Measurements from ENCODE around the gene NCAPD2. TPM values are rescaled to one million over a fixed set of nuclear protein-coding genes. Genes with fewer than 3 reads are reported as not detected.

Gene NCAPD2
- total and polyA plus RNA-seq, 12 donors: 5.4 to 18.8 (median 12.2) TPM

DNA sequence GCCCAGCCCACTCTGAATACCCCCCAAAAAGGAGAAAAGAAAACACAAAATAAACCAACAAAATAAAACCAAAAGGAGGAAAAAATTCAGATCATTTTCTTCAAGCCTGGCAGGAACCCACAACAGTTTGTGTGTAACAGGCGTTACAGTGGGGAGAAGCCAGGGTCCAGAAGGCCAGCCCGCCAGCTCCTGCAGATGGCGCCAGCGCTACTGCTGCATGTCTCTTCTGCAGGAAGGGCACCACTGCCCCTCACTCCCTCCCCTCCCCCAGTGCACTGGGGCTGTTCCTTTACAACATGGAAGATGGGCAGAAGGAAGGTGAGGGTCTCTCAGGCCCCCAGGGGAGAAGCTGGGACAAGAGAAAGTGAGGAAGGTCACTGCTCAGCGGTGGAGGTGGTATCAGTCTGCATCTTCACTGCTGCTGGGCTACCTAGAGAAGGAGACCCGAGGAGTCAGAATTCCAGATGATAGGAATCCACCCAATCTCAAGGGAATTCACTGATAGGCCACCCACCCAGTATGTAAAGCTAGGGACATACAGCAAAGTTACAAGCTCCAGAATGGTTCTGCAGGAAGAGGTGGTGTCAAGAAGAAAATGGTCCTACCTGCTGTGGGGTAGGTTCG is 76.5 kb downstream of the NCAPD2 start:
- no peak overlapping the region for H3K4me3 ChIP-seq
- WGBS, 2 donors: 60 to 68% methylated on average over 7 of the region's 7 CpGs

DNA sequence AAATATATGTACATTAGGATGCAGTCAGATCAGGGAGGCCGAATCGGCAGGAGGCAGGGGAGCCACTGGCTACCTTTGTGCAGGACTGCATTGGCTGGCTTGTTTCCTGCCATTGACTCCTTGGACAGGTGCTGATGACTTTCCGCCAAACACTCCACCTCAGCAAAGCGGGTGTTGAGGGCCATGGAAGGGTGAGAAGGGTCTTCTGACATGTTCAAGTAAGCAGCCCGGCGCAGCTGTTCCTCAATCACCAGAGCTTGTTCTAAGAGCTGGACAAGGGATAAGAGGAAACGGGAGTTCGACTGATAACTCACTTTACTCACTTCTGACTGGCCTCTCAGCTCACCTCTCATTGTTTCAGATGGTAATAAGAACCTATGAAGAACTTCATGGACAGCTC is 79.1 kb downstream of the NCAPD2 start:
- Histone ChIP-seq H3K36me3 (peaks cover 8 to 93% (median 79%) of the 10 kb centered on the region in 9 donors), H3K4me1 (peaks cover 0 to 14% (median 8%) of the 10 kb centered on the region in 9 donors), H3K4me3 (no peak overlapping the region), H3K27me3 (no peaks in the 10 kb centered on the region), H3K9me3 (no peaks in the 10 kb centered on the region), H3K27ac (no peak overlapping the region)
- WGBS, 2 donors: 66 to 77% methylated on average over 8 of the region's 8 CpGs
- DNase-seq: no peak
- ATAC-seq: no peak
- intact Hi-C loops (cut with DNase I): no loop called here
- TF ChIP-seq CTCF (IDR thresholded peaks at IDR 0.05): no peak

More for the DNA sequence above, 76.5 kb downstream of the NCAPD2 start:
- intact Hi-C loops (cut with DNase I): no loop called here
- DNase-seq (peak in 1 of 2 donors; percentile 43), ATAC-seq (no peak)
- no peaks in the 10 kb centered on the region for H3K9me3 ChIP-seq
- peaks cover 0 to 82% (median 64%) of the 10 kb centered on the region in 9 donors for H3K36me3 ChIP-seq
- no peak overlapping the region for H3K27ac ChIP-seq
- peak in 7 of 9 donors; percentile 24 to 56 (median 42) for TF ChIP-seq CTCF (IDR thresholded peaks at IDR 0.05)
- H3K27me3 ChIP-seq: no peaks in the 10 kb centered on the region
- peaks cover 0 to 28% (median 19%) of the 10 kb centered on the region in 9 donors for H3K4me1 ChIP-seq

- Histone ChIP-seq H3K4me3 (no peak overlapping the region), H3K9me3 (no peaks in the 10 kb centered on the region), H3K4me1 (no peaks in the 10 kb centered on the region), H3K36me3 (peaks cover 10 to 100% (median 94%) of the 10 kb centered on the region in 9 donors), H3K27ac (no peak overlapping the region), H3K27me3 (no peaks in the 10 kb centered on the region)
- WGBS, 2 donors: 89 to 90% methylated on average over 4 of the region's 4 CpGs
- DNase-seq (no peak), ATAC-seq (no peak)
- intact Hi-C loops (cut with DNase I): no loop called here
- TF ChIP-seq CTCF (IDR thresholded peaks at IDR 0.05): no peak
Measured at GRCh38 chr12:6574576-6575295, 80.8 kb downstream of the NCAPD2 start.

DNA sequence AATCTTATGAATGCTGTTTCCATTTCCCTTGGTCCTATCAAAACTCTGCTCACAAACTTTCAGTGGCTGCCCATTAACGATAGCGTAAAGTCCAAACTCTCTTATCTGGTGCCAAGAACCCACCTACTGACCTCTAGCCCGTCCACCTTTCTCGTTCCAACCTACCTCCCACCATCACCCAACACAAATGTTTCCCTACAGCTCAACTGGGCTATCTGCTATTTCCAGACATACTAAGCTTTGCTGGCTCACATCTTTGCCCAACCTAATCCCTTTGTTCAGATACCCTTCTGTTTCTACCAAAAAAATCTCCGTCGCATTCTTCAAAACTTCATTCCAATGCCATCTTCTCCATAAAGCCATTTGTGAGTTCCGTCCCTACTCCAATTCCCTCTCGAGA is 81.7 kb downstream of the NCAPD2 start:
- no peaks in the 10 kb centered on the region for H3K4me1 ChIP-seq
- no peaks in the 10 kb centered on the region for H3K9me3 ChIP-seq
- WGBS, 2 donors: 89 to 94% methylated on average over 8 of the region's 8 CpGs
- H3K4me3 ChIP-seq: no peak overlapping the region
- DNase-seq: no peak
- intact Hi-C loops (cut with DNase I): no loop called here
- H3K27me3 ChIP-seq: no peaks in the 10 kb centered on the region
- H3K36me3 ChIP-seq: peaks cover 14 to 100% (median 93%) of the 10 kb centered on the region in 9 donors
- no peak overlapping the region for H3K27ac ChIP-seq
- no peak for ATAC-seq
- TF ChIP-seq CTCF (IDR thresholded peaks at IDR 0.05): no peak

Other genes starting within 250 kb of the NCAPD2 start
- 1 to 10 TPM in 2 of 10 donors, under 1 TPM in 3, not detected in 5; 0.13 to 1.9 (median 0.81) TPM for gene PLEKHG6, start 183.4 kb upstream of the NCAPD2 start, total RNA-seq
- gene PLEKHG6, start 183.4 kb upstream of the NCAPD2 start, polyA plus RNA-seq: 1 to 10 TPM; 1.1 to 1.6 TPM
- gene TNFRSF1A, start 152.0 kb upstream of the NCAPD2 start, total RNA-seq: 100 to 1,000 TPM in 1 of 10 donors, 10 to 100 TPM in 9; 29.4 to 100 (median 39.2) TPM
- gene TNFRSF1A, start 152.0 kb upstream of the NCAPD2 start, polyA plus RNA-seq: 10 to 100 TPM; 34.4 to 75.7 TPM
- gene SCNN1A, start 118.5 kb upstream of the NCAPD2 start, total RNA-seq: 1 to 10 TPM in 1 of 10 donors, under 1 TPM in 5, not detected in 4; 0.17 to 1.1 (median 0.49) TPM
- under 1 TPM; 0.15 to 0.23 TPM for gene SCNN1A, start 118.5 kb upstream of the NCAPD2 start, polyA plus RNA-seq
- gene LTBR, start 109.9 kb upstream of the NCAPD2 start, total RNA-seq: 10 to 100 TPM; 14.1 to 49.1 (median 20.8) TPM
- 10 to 100 TPM; 37.5 to 38.3 TPM for gene LTBR, start 109.9 kb upstream of the NCAPD2 start, polyA plus RNA-seq
- 1 to 10 TPM in 1 of 10 donors, under 1 TPM in 3, not detected in 6; 0.30 to 3.4 (median 0.32) TPM for gene CD27, start 49.1 kb upstream of the NCAPD2 start, total RNA-seq
- gene CD27, start 49.1 kb upstream of the NCAPD2 start, polyA plus RNA-seq: under 1 TPM; 0.28 to 0.59 TPM
- 10 to 100 TPM; 14.8 to 57.5 (median 17.8) TPM for gene TAPBPL, start 42.1 kb upstream of the NCAPD2 start, total RNA-seq
- 10 to 100 TPM in 1 of 2 donors, 1 to 10 TPM in 1; 7.9 to 16.7 TPM for gene TAPBPL, start 42.1 kb upstream of the NCAPD2 start, polyA plus RNA-seq
- 1 to 10 TPM; 1.4 to 6.1 (median 3.0) TPM for gene VAMP1, start 23.4 kb upstream of the NCAPD2 start, total RNA-seq
- gene VAMP1, start 23.4 kb upstream of the NCAPD2 start, polyA plus RNA-seq: 10 to 100 TPM in 1 of 2 donors, 1 to 10 TPM in 1; 2.7 to 10.2 TPM
- 100 to 1,000 TPM; 232 to 300 (median 255) TPM for gene MRPL51, start 840 bp upstream of the NCAPD2 start, total RNA-seq
- gene MRPL51, start 840 bp upstream of the NCAPD2 start, polyA plus RNA-seq: 100 to 1,000 TPM; 123 to 181 TPM
- 1,000 to 10,000 TPM; 4,081 to 7,888 (median 4,666) TPM for gene GAPDH, start 40.4 kb downstream of the NCAPD2 start, total RNA-seq
- gene GAPDH, start 40.4 kb downstream of the NCAPD2 start, polyA plus RNA-seq: 1,000 to 10,000 TPM; 5,840 to 6,426 TPM
- 10 to 100 TPM; 10.5 to 21.6 (median 17.3) TPM for gene IFFO1, start 61.9 kb downstream of the NCAPD2 start, total RNA-seq
- 10 to 100 TPM; 14.3 to 30.5 TPM for gene IFFO1, start 61.9 kb downstream of the NCAPD2 start, polyA plus RNA-seq
- gene NOP2, start 74.2 kb downstream of the NCAPD2 start, total RNA-seq: 10 to 100 TPM; 11.1 to 29.2 (median 15.3) TPM
- gene NOP2, start 74.2 kb downstream of the NCAPD2 start, polyA plus RNA-seq: 10 to 100 TPM; 18.5 to 31.1 TPM
- gene CHD4, start 113.3 kb downstream of the NCAPD2 start, total RNA-seq: 100 to 1,000 TPM; 125 to 201 (median 153) TPM
- gene CHD4, start 113.3 kb downstream of the NCAPD2 start, polyA plus RNA-seq: 100 to 1,000 TPM; 129 to 265 TPM
- gene LPAR5, start 141.9 kb downstream of the NCAPD2 start, total RNA-seq: 10 to 100 TPM in 1 of 10 donors, 1 to 10 TPM in 9; 2.1 to 10.0 (median 4.4) TPM
- gene LPAR5, start 141.9 kb downstream of the NCAPD2 start, polyA plus RNA-seq: 1 to 10 TPM; 1.7 to 4.4 TPM
- 1 to 10 TPM in 4 of 10 donors, under 1 TPM in 5, not detected in 1; 0.25 to 4.1 (median 0.79) TPM for gene ACRBP, start 153.3 kb downstream of the NCAPD2 start, total RNA-seq
- under 1 TPM; 0.29 to 0.43 TPM for gene ACRBP, start 153.3 kb downstream of the NCAPD2 start, polyA plus RNA-seq
- gene ING4, start 169.0 kb downstream of the NCAPD2 start, total RNA-seq: 10 to 100 TPM; 17.7 to 32.5 (median 22.6) TPM
- gene ING4, start 169.0 kb downstream of the NCAPD2 start, polyA plus RNA-seq: 10 to 100 TPM; 20.0 to 25.5 TPM
- 10 to 100 TPM; 25.1 to 36.0 (median 29.0) TPM for gene ZNF384, start 195.3 kb downstream of the NCAPD2 start, total RNA-seq
- gene ZNF384, start 195.3 kb downstream of the NCAPD2 start, polyA plus RNA-seq: 10 to 100 TPM; 17.6 to 23.7 TPM
- gene PIANP, start 206.7 kb downstream of the NCAPD2 start, total RNA-seq: under 1 TPM in 4 of 10 donors, not detected in 6; 0.12 to 0.54 (median 0.25) TPM
- under 1 TPM; 0.22 to 0.58 TPM for gene PIANP, start 206.7 kb downstream of the NCAPD2 start, polyA plus RNA-seq
- gene COPS7A, start 229.9 kb downstream of the NCAPD2 start, total RNA-seq: 10 to 100 TPM; 67.4 to 89.8 (median 77.9) TPM
- 10 to 100 TPM; 31.1 to 91.5 TPM for gene COPS7A, start 229.9 kb downstream of the NCAPD2 start, polyA plus RNA-seq

All from heart right ventricle (tissue), 16 donors.